Measurements from ENCODE around the gene SEPTIN11. TPM values are rescaled to one million over a fixed set of nuclear protein-coding genes. Genes with fewer than 3 reads are reported as not detected.

Gene SEPTIN11
- total and polyA plus RNA-seq, 9 of the 15 experiments (the other 6 are each of a cell fraction or from before 2014, with no cell fraction given), result 25.7 to 142 (median 84.3) TPM

- FAIRE-seq (peak; percentile 19), ATAC-seq (no peak), DNase-seq (ENCODE audit: extremely low read depth in 1 of 4, low spot score in 3 of 4) (no peak)
- no peaks in the 10 kb centered on the region for H3K9me3 ChIP-seq (replicated peaks; ENCODE audit: control insufficient read depth, insufficient read depth, low read depth, low read length)
- no peak overlapping the region for H3K4me3 ChIP-seq
- no peaks in the 10 kb centered on the region for H3K27me3 ChIP-seq (ENCODE audit: control insufficient read depth in 2 of 2, insufficient read depth in 2 of 2, low read length in 2 of 2)
- POLR2A ChIA-PET, result interaction anchor here (1.0 to 1.1 kb wide), 2 partner anchors 16 to 73 kb away, joined by 3 read pairs; partner anchors contain the start of gene SEPTIN11
- H4K20me1 ChIP-seq (replicated peaks; ENCODE audit: control insufficient read depth, insufficient read depth, low read length), result no peaks in the 10 kb centered on the region
- no peak overlapping the region for H3K4me2 ChIP-seq (ENCODE audit: insufficient read depth, low read length)
- no peaks in the 10 kb centered on the region for H3K9me1 ChIP-seq (ENCODE audit: control insufficient read depth, insufficient read depth, low read length)
- TF ChIP-seq SOX6 (IDR thresholded peaks at IDR 0.05) (no peak), ZNF57 (CRISPR knock-in tag; IDR thresholded peaks at IDR 0.05) (no peak), MAFG (tag; conservative IDR thresholded peaks at IDR 0.05) (no peak), MNT (conservative IDR thresholded peaks at IDR 0.05) (no peak)
- 83% methylated on average over 2 of the region's 2 CpGs for WGBS (ENCODE audit: insufficient coverage, low coverage, missing lambda C conversion rate)
- peaks cover 0 to 11% of the 10 kb centered on the region in 2 experiments; a peak in 3 of 5 replicates for H3K4me1 ChIP-seq (replicated peaks in 1 of 2; ENCODE audit: control insufficient read depth in 2 of 2, insufficient read depth in 2 of 2, low read length in 2 of 2)
- H3K79me2 ChIP-seq (ENCODE audit: control insufficient read depth, insufficient read depth, low read length), result peaks cover 44% of the 10 kb centered on the region
- no peaks in the 10 kb centered on the region for H3K36me3 ChIP-seq (ENCODE audit: control insufficient read depth, insufficient read depth, low read length)
- H3K9ac ChIP-seq (ENCODE audit: insufficient read depth in 1 of 2, low read depth in 2 of 2, low read length in 2 of 2), result no peak overlapping the region
- intact Hi-C loops (cut with micrococcal nuclease) (no loop called here), in situ Hi-C loops (cut with MboI) (no loop called here)
- no peak overlapping the region for H3K27ac ChIP-seq (ENCODE audit: extremely low read depth, low read depth, low read length)
- CTCF ChIA-PET (ENCODE audit: low intra/inter-chr PET ratio), result no interaction called here
- no peak overlapping the region for H2AFZ ChIP-seq (ENCODE audit: low read depth, low read length)
- BruUV-seq (replicated peaks), result no TSS peak
Observed at GRCh38 chr4:76965866-76966579, 16.5 kb downstream of the SEPTIN11 start.
